Measurements from ENCODE around the gene CACNG4.

DNA sequence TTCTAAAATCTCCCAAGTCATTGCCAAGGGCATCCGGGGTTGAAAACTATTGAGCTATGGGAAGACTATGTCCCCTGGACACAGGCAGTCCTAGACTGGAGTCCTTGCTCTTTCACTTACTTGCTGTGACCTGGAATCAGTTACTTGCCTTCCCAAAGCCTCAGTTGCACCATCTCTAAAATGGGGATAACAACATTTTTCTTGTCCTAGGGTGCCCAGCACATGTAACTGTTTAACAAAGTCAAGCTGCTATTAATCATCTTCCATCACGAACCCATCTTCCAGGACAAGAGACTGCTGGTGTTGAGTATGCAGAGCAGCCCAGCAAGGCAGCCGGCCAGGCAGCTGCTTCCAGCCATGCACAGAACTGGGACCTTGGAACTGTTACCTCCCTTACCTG lies 9.9 kb upstream of the CACNG4 start:
- TF ChIP-seq REST (IDR thresholded peaks at IDR 0.05; ENCODE audit: insufficient read depth in 1 of 2, low read depth in 2 of 2, low read length in 1 of 2) (no peak), POLR2AphosphoS5 (IDR thresholded peaks at IDR 0.05; ENCODE audit: low read depth, low read length) (no peak), SIN3A (IDR thresholded peaks at IDR 0.05; ENCODE audit: borderline replicate concordance, insufficient read depth, low read depth, low read length) (no peak), TCF7L2 (IDR thresholded peaks at IDR 0.05; ENCODE audit: low read depth, low read length) (no peak)
- TF ChIP-seq, protein P1, sequence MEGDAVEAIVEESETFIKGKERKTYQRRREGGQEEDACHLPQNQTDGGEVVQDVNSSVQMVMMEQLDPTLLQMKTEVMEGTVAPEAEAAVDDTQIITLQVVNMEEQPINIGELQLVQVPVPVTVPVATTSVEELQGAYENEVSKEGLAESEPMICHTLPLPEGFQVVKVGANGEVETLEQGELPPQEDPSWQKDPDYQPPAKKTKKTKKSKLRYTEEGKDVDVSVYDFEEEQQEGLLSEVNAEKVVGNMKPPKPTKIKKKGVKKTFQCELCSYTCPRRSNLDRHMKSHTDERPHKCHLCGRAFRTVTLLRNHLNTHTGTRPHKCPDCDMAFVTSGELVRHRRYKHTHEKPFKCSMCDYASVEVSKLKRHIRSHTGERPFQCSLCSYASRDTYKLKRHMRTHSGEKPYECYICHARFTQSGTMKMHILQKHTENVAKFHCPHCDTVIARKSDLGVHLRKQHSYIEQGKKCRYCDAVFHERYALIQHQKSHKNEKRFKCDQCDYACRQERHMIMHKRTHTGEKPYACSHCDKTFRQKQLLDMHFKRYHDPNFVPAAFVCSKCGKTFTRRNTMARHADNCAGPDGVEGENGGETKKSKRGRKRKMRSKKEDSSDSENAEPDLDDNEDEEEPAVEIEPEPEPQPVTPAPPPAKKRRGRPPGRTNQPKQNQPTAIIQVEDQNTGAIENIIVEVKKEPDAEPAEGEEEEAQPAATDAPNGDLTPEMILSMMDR (IDR thresholded peaks at IDR 0.05), result no peak

Data from Panc1 (cell line).